GM19397 (cell line): ENCODE measurements around the gene GADD45B.
"Not testable (repeated sequence)": the region's sequence is repeated elsewhere in the genome, so short reads cannot be mapped to it uniquely, and the experiment has no call there.

ENCODE experiments used
- ATAC-seq: cut with Tn5 transposase; IDR thresholded peaks from one replicate; pipeline ENCODE4 v1.9.1; 2021; ENCODE audit warnings: mild to moderate bottlenecking, moderate library complexity; ENCODE audit not compliant: unreplicated experiment

The GADD45B gene

GRCh38 chr19:2512523-2513431 is 36.9 kb downstream of the GADD45B start:
- no peak for ATAC-seq

- ATAC-seq, result no peak
Observed at GRCh38 chr19:2514981-2515518, 39.1 kb downstream of the GADD45B start.

- ATAC-seq, result no peak
Observed at GRCh38 chr19:2516727-2517126, 40.8 kb downstream of the GADD45B start.

DNA sequence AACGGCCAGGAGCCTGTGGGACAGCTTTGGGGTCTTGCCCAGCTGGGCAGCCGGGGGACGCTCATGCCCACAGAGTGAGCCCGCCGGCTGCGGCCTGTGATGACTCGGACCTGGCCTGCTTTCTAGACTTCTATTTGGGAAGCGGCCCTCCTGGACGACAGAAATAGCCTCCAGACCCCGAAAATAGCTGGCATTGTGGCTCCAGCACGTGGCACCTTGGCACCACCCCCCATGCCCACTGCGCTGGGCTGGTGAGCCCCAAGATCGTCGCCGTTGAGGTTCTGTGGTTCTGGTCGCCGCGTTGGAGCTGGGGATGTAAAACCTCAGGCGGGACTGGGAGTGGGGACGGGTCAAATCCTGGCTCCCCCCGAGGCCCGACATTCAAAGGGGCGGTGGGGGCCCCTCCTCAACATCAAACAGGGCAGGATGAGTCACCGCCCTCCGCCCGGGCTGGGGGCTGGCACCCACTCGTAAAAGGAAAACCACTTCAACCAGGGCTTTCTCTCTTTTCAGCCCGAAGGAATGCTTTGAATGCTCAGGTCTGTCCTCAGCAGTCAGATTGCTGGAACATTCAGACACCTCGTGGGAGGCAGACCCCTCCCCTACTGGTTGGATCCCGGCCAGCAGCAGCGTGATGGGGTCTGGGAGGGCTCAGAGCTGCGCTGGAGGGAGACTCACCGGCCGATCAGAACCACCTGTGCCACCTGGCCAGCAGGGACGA is 42.1 kb downstream of the GADD45B start:
- ATAC-seq, result no peak

- not testable (repeated sequence) for ATAC-seq
Observed at GRCh38 chr19:2518856-2519255, 42.9 kb downstream of the GADD45B start.

GRCh38 chr19:2519482-2519881 is 43.6 kb downstream of the GADD45B start:
- no peak for ATAC-seq

- no peak for ATAC-seq
Observed at GRCh38 chr19:2523630-2524311, 47.8 kb downstream of the GADD45B start.

DNA sequence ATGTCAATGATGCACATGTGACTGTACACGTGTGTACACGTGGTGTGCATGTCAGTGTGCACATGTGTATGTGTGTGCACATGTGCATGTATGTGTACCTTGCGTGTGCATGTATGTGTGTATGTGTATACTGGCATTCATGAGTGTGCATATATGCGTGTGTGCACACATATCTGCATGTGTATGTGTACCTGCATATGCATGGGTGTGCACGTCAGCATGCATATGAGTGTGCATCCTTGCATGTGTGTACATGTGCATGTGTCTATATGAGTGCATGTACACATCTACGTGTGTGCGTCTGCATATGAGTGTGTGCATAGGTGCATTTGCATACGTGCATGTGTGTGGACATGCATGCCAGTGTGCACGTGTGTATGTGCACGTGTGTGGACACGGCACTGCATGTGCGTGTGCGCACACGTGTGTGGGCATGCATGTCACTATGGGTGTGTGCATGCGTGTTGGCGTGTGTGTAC is 48.5 kb downstream of the GADD45B start:
- no peak for ATAC-seq

- no peak for ATAC-seq
Observed at GRCh38 chr19:2524840-2525723, 49.2 kb downstream of the GADD45B start.

- no peak for ATAC-seq
Observed at GRCh38 chr19:2527171-2527570, 51.2 kb downstream of the GADD45B start.

DNA sequence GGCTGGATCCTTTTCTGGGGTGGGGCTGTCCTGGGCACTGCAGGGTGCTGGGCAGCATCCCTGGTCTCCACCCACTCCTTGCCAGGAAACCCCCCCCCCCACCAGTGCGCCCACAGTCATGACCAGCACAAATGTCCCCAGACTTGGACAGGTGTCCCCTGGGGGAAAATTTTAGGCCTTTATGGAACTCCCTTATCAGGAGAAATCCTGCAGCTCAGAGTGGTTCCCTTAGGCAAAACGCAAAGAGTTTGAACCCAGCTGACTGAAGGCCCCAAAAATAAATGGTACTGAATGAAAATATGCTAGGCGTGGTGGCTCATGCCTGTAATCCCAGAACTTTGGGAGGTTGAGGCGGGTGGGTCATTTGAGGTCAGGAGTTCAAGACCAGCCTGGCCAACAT is 51.8 kb downstream of the GADD45B start:
- ATAC-seq, result no peak
